Karpas-422 (cell line): Measurements from ENCODE around the gene NUDCD2. TPM values are rescaled to one million over a fixed set of nuclear protein-coding genes. Genes with fewer than 3 reads are reported as not detected.

Experiments used
- DNase-seq: peaks from one replicate; pipeline ENCODE4 v3.0.0-alpha.2; 2015
- H2AFZ ChIP-seq: fragments of 200-600 bp; sonication (generic); 2 replicates; pipeline ENCODE4 v1.6.1; 2014; ENCODE audit warnings: antibody characterized with exemption, low read length, mixed read lengths
- H3K27ac ChIP-seq: fragments of 200-600 bp; sonication (generic); 2 replicates; pipeline ENCODE4 v1.5.1; 2014; ENCODE audit warnings: mild to moderate bottlenecking, low read length, moderate library complexity
- H3K27me3 ChIP-seq: fragments of 200-600 bp; sonication (generic); 2 replicates; pipeline ENCODE4 v1.6.1; 2014; ENCODE audit warnings: low read length, mixed read lengths
- H3K36me3 ChIP-seq: fragments of 200-600 bp; sonication (generic); 2 replicates; pipeline ENCODE4 v1.6.1; 2014; ENCODE audit warnings: low read length, mixed read lengths; ENCODE audit not compliant: insufficient read depth
- H3K4me1 ChIP-seq: fragments of 200-600 bp; sonication (generic); 2 replicates; pipeline ENCODE4 v1.6.1; 2014; ENCODE audit warnings: mild to moderate bottlenecking, low read length, mixed read lengths
- H3K4me2 ChIP-seq: fragments of 200-600 bp; sonication (generic); 2 replicates; pipeline ENCODE4 v1.6.1; 2014; ENCODE audit warnings: low read length, low read depth, mild to moderate bottlenecking; ENCODE audit not compliant: poor library complexity, severe bottlenecking
- H3K4me3 ChIP-seq: fragments of 200-600 bp; sonication (generic); 2 replicates; pipeline ENCODE4 v1.5.1; 2014; ENCODE audit warnings: mild to moderate bottlenecking, antibody characterized with exemption, low read length, mixed read lengths
- H3K79me2 ChIP-seq: fragments of 200-600 bp; sonication (generic); 2 replicates; pipeline ENCODE4 v1.6.1; 2014; ENCODE audit warnings: mild to moderate bottlenecking, low read length, mixed read lengths
- H3K9ac ChIP-seq: fragments of 200-600 bp; sonication (generic); 2 replicates; pipeline ENCODE4 v1.6.0; 2014; ENCODE audit warnings: low read length
- H3K9me2 ChIP-seq: fragments of 200-600 bp; sonication (generic), shearing (Covaris generic); replicated peaks from 2 replicates; pipeline ENCODE4 v1.6.0; 2014; ENCODE audit warnings: mild to moderate bottlenecking, low read length, moderate library complexity; ENCODE audit not compliant: insufficient read depth
- H3K9me3 ChIP-seq: fragments of 300-700, 200-600 bp; sonication (generic); 2 replicates; pipeline ENCODE4 v1.6.1; 2014; ENCODE audit warnings: low read length, mixed read lengths
- H4K20me1 ChIP-seq: fragments of 200-600 bp; sonication (generic); 2 replicates; pipeline ENCODE4 v1.6.1; 2014; ENCODE audit warnings: mild to moderate bottlenecking, antibody characterized with exemption, low read length, low read depth; ENCODE audit not compliant: insufficient read depth
- total RNA-seq: library from RNA; depleted of rRNA; stranded (reverse); fragments of >200 nt; shearing (Covaris generic); gene quantifications from 2 replicates; pipeline ENCODE4 v1.2.3, GENCODE V29; 2014; ENCODE audit warnings: low replicate concordance

NUDCD2 gene
- total RNA-seq, 1 experiment from 2014 or later: 15.5 TPM

GRCh38 chr5:163504079-163504931 lies 44.4 kb upstream of the NUDCD2 start:
- DNase-seq: peak; percentile 78
- Histone ChIP-seq H2AFZ (peak overlapping the region; percentile 91), H3K27me3 (no peaks in the 10 kb centered on the region)

GRCh38 chr5:163503106-163504078 lies 43.5 kb upstream of the NUDCD2 start:
- H3K27me3 ChIP-seq: no peaks in the 10 kb centered on the region
- DNase-seq: peak; percentile 79
- peaks cover 8% of the 10 kb centered on the region for H4K20me1 ChIP-seq
- no peaks in the 10 kb centered on the region for H3K9me2 ChIP-seq
- peak overlapping the region; percentile 92 for H3K4me2 ChIP-seq
- H2AFZ ChIP-seq: peak overlapping the region; percentile 91
- peak overlapping the region; percentile 69 for H3K9ac ChIP-seq
- H3K9me3 ChIP-seq: no peaks in the 10 kb centered on the region
- no peaks in the 10 kb centered on the region for H3K36me3 ChIP-seq
- H3K4me3 ChIP-seq: peak overlapping the region; percentile 83
- peaks cover 42% of the 10 kb centered on the region for H3K79me2 ChIP-seq
- peak overlapping the region; percentile 89 for H3K27ac ChIP-seq
- peaks cover 44% of the 10 kb centered on the region for H3K4me1 ChIP-seq

More at GRCh38 chr5:163504079-163504931, 44.4 kb upstream of the NUDCD2 start:
- H3K9me2 ChIP-seq: no peaks in the 10 kb centered on the region
- H3K79me2 ChIP-seq: peaks cover 51% of the 10 kb centered on the region
- no peaks in the 10 kb centered on the region for H3K36me3 ChIP-seq
- peaks cover 8% of the 10 kb centered on the region for H4K20me1 ChIP-seq
- H3K27ac ChIP-seq: peak overlapping the region; percentile 89
- H3K9ac ChIP-seq: peak overlapping the region; percentile 69
- peak overlapping the region; percentile 92 for H3K4me2 ChIP-seq
- H3K4me1 ChIP-seq: peaks cover 53% of the 10 kb centered on the region
- peak overlapping the region; percentile 83 for H3K4me3 ChIP-seq
- H3K9me3 ChIP-seq: no peaks in the 10 kb centered on the region

- Histone ChIP-seq H3K4me3 (peak overlapping the region; percentile 83), H2AFZ (peak overlapping the region; percentile 91), H3K27ac (peak overlapping the region; percentile 89; the same call in 1 of the 2 replicates), H3K4me2 (peak overlapping the region; percentile 92), H3K9me3 (no peaks in the 10 kb centered on the region), H3K27me3 (no peaks in the 10 kb centered on the region), H3K9me2 (no peaks in the 10 kb centered on the region), H4K20me1 (peaks cover 8% of the 10 kb centered on the region), H3K4me1 (peaks cover 35% of the 10 kb centered on the region), H3K79me2 (peaks cover 34% of the 10 kb centered on the region), H3K36me3 (no peaks in the 10 kb centered on the region), H3K9ac (peak overlapping the region; percentile 69)
- no peak for DNase-seq
Observed at GRCh38 chr5:163502521-163502920, 42.6 kb upstream of the NUDCD2 start.

GRCh38 chr5:163498886-163499285 lies 39.0 kb upstream of the NUDCD2 start:
- H3K79me2 ChIP-seq: peaks cover 9% of the 10 kb centered on the region
- H4K20me1 ChIP-seq: no peaks in the 10 kb centered on the region
- DNase-seq: no peak
- H3K4me1 ChIP-seq: peaks cover 15% of the 10 kb centered on the region
- H3K9me3 ChIP-seq: no peaks in the 10 kb centered on the region
- H3K9ac ChIP-seq: no peak overlapping the region
- no peak overlapping the region for H3K4me2 ChIP-seq
- no peak overlapping the region for H3K4me3 ChIP-seq
- H3K9me2 ChIP-seq: no peaks in the 10 kb centered on the region
- H3K36me3 ChIP-seq: no peaks in the 10 kb centered on the region
- no peaks in the 10 kb centered on the region for H3K27me3 ChIP-seq
- H2AFZ ChIP-seq: peak overlapping the region; percentile 42; the same call in 1 of the 2 replicates
- no peak overlapping the region for H3K27ac ChIP-seq

- Histone ChIP-seq H3K9me3 (no peaks in the 10 kb centered on the region), H3K27me3 (no peaks in the 10 kb centered on the region)
Observed at GRCh38 chr5:163497315-163497714, 37.4 kb upstream of the NUDCD2 start.

GRCh38 chr5:163496286-163496685 lies 36.4 kb upstream of the NUDCD2 start:
- Histone ChIP-seq H3K9me3 (no peaks in the 10 kb centered on the region), H3K79me2 (no peaks in the 10 kb centered on the region), H2AFZ (no peak overlapping the region), H3K4me3 (no peak overlapping the region), H3K4me2 (no peak overlapping the region), H3K9me2 (no peaks in the 10 kb centered on the region), H3K36me3 (peaks cover 14% of the 10 kb centered on the region; the same call in 1 of the 2 replicates), H3K27me3 (no peaks in the 10 kb centered on the region), H3K4me1 (no peaks in the 10 kb centered on the region), H3K27ac (no peak overlapping the region), H3K9ac (no peak overlapping the region), H4K20me1 (no peaks in the 10 kb centered on the region)
- DNase-seq: no peak

More at GRCh38 chr5:163497315-163497714, 37.4 kb upstream of the NUDCD2 start:
- H4K20me1 ChIP-seq: no peaks in the 10 kb centered on the region
- no peak overlapping the region for H3K4me3 ChIP-seq
- peaks cover 7% of the 10 kb centered on the region; the same call in 1 of the 2 replicates for H3K36me3 ChIP-seq
- H3K4me2 ChIP-seq: no peak overlapping the region
- H3K79me2 ChIP-seq: no peaks in the 10 kb centered on the region
- H3K4me1 ChIP-seq: no peaks in the 10 kb centered on the region
- DNase-seq: no peak
- H2AFZ ChIP-seq: no peak overlapping the region; the same call in 1 of the 2 replicates
- H3K27ac ChIP-seq: no peak overlapping the region
- H3K9ac ChIP-seq: no peak overlapping the region
- no peaks in the 10 kb centered on the region for H3K9me2 ChIP-seq

GRCh38 chr5:163489745-163490075 lies 29.8 kb upstream of the NUDCD2 start:
- no peak overlapping the region for H3K9ac ChIP-seq
- no peak overlapping the region for H3K4me3 ChIP-seq

More at GRCh38 chr5:163489745-163490075, 29.8 kb upstream of the NUDCD2 start:
- Histone ChIP-seq H3K4me2 (no peak overlapping the region), H3K27ac (no peak overlapping the region), H3K36me3 (peaks cover 68% of the 10 kb centered on the region), H4K20me1 (no peaks in the 10 kb centered on the region), H3K4me1 (no peaks in the 10 kb centered on the region), H3K79me2 (peaks cover 21% of the 10 kb centered on the region), H3K9me2 (no peaks in the 10 kb centered on the region), H3K9me3 (no peaks in the 10 kb centered on the region), H3K27me3 (no peaks in the 10 kb centered on the region), H2AFZ (no peak overlapping the region)
- DNase-seq: no peak
